OCI-LY1 (cell line): Measurements from ENCODE around the gene SLMAP.
A peak's percentile ranks its signal among the peaks of the same experiment; 100 is the strongest.

Experiments used
- H2AFZ ChIP-seq: fragments of 200-600 bp; sonication (generic), shearing (Covaris generic); 2 replicates; pipeline ENCODE4 v1.6.0; 2014; ENCODE audit warnings: antibody characterized with exemption, mild to moderate bottlenecking, low read length
- H3F3A ChIP-seq: fragments of 200-600 bp; sonication (generic), shearing (Covaris generic); 2 replicates; pipeline ENCODE4 v1.6.0; 2014; ENCODE audit warnings: mild to moderate bottlenecking, antibody characterized with exemption, low read length, moderate library complexity; ENCODE audit not compliant: insufficient read depth
- H3K27ac ChIP-seq: fragments of 200-600 bp; sonication (generic); 2 replicates; pipeline ENCODE4 v1.5.1; 2014; ENCODE audit warnings: low read length, mixed run types, mild to moderate bottlenecking, low read depth; ENCODE audit not compliant: poor library complexity, severe bottlenecking
- H3K27me3 ChIP-seq: fragments of 200-600 bp; sonication (generic); 2 replicates; pipeline ENCODE4 v1.6.0; 2014; ENCODE audit warnings: antibody characterized with exemption, mild to moderate bottlenecking, low read length, moderate library complexity; ENCODE audit not compliant: insufficient read depth
- H3K36me3 ChIP-seq: fragments of 200-600 bp; sonication (generic); 2 replicates; pipeline ENCODE4 v1.6.1; 2014; ENCODE audit warnings: mild to moderate bottlenecking, antibody characterized with exemption, low read length, moderate library complexity, mixed read lengths; ENCODE audit not compliant: insufficient read depth
- H3K4me1 ChIP-seq: fragments of 200-600 bp; sonication (generic); 2 replicates; pipeline ENCODE4 v1.5.1; 2014; ENCODE audit warnings: mild to moderate bottlenecking, low read length, moderate library complexity; ENCODE audit not compliant: insufficient read depth, severe bottlenecking
- H3K4me2 ChIP-seq: fragments of 200-600 bp; sonication (generic), shearing (Covaris generic); 2 replicates; pipeline ENCODE4 v1.6.1; 2014; ENCODE audit warnings: low read length
- H3K4me3 ChIP-seq: fragments of 200-600 bp; sonication (generic); 2 replicates; pipeline ENCODE4 v1.5.1; 2014; ENCODE audit warnings: low read length, low read depth, mild to moderate bottlenecking, mixed read lengths; ENCODE audit not compliant: poor library complexity, severe bottlenecking
- H3K79me2 ChIP-seq: fragments of 200-600 bp; shearing (Covaris generic); 2 replicates; pipeline ENCODE4 v1.6.1; 2016; ENCODE audit warnings: mixed run types, low read length, mixed read lengths; ENCODE audit not compliant: insufficient read depth
- H3K9ac ChIP-seq: fragments of 200-600 bp; sonication (generic), shearing (Covaris generic); 2 replicates; pipeline ENCODE4 v1.6.1; 2014; ENCODE audit warnings: mild to moderate bottlenecking, low read length, mixed read lengths
- H3K9me2 ChIP-seq: fragments of 200-600 bp; sonication (generic), shearing (Covaris generic); 2 replicates; pipeline ENCODE4 v1.6.1; 2014; ENCODE audit warnings: low read depth, mild to moderate bottlenecking, low read length, mixed read lengths
- H3K9me3 ChIP-seq: fragments of 200-600 bp; shearing (Covaris generic); 2 replicates; pipeline ENCODE4 v1.6.1; 2014; ENCODE audit warnings: low read length, mixed read lengths
- H4K20me1 ChIP-seq: fragments of 200-600 bp; sonication (generic), shearing (Covaris generic); 2 replicates; pipeline ENCODE4 v1.6.0; 2016; ENCODE audit warnings: mild to moderate bottlenecking, low read length; ENCODE audit not compliant: insufficient read depth
- EZH2 ChIP-seq: fragments of 200-600 bp; sonication (generic), shearing (Covaris generic); IDR thresholded peaks from 2 replicates; pipeline ENCODE4 v1.8.0; 2017; ENCODE audit warnings: borderline replicate concordance, mixed run types, mild to moderate bottlenecking, antibody characterized with exemption, low read length, moderate library complexity, mixed read lengths
- TF ChIP-seq, protein P1 (sequence below): fragments of 200-600 bp; sonication (generic), shearing (Covaris generic); IDR thresholded peaks from 2 replicates; pipeline ENCODE4 v1.5.1; 2017; ENCODE audit warnings: mild to moderate bottlenecking, antibody characterized with exemption, low read length, moderate library complexity, mixed read lengths

Gene SLMAP

GRCh38 chr3:57856675-57857074 lies 100.6 kb downstream of the SLMAP start:
- H3K9me3 ChIP-seq = no peaks in the 10 kb centered on the region
- no peaks in the 10 kb centered on the region for H3K9me2 ChIP-seq
- H3K27me3 ChIP-seq = no peaks in the 10 kb centered on the region
- no peak overlapping the region for H3K27ac ChIP-seq
- H3K79me2 ChIP-seq = no peaks in the 10 kb centered on the region
- TF ChIP-seq EZH2 = no peak
- TF ChIP-seq, protein P1, sequence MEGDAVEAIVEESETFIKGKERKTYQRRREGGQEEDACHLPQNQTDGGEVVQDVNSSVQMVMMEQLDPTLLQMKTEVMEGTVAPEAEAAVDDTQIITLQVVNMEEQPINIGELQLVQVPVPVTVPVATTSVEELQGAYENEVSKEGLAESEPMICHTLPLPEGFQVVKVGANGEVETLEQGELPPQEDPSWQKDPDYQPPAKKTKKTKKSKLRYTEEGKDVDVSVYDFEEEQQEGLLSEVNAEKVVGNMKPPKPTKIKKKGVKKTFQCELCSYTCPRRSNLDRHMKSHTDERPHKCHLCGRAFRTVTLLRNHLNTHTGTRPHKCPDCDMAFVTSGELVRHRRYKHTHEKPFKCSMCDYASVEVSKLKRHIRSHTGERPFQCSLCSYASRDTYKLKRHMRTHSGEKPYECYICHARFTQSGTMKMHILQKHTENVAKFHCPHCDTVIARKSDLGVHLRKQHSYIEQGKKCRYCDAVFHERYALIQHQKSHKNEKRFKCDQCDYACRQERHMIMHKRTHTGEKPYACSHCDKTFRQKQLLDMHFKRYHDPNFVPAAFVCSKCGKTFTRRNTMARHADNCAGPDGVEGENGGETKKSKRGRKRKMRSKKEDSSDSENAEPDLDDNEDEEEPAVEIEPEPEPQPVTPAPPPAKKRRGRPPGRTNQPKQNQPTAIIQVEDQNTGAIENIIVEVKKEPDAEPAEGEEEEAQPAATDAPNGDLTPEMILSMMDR = peak; percentile 29; the same call in 1 of the 2 replicates
- H3K4me1 ChIP-seq = no peaks in the 10 kb centered on the region
- H3K4me3 ChIP-seq = no peak overlapping the region
- no peak overlapping the region for H2AFZ ChIP-seq
- H4K20me1 ChIP-seq = no peaks in the 10 kb centered on the region
- peaks cover 42% of the 10 kb centered on the region for H3K36me3 ChIP-seq
- H3K4me2 ChIP-seq = no peak overlapping the region
- H3F3A ChIP-seq = no peaks in the 10 kb centered on the region
- no peak overlapping the region for H3K9ac ChIP-seq

DNA sequence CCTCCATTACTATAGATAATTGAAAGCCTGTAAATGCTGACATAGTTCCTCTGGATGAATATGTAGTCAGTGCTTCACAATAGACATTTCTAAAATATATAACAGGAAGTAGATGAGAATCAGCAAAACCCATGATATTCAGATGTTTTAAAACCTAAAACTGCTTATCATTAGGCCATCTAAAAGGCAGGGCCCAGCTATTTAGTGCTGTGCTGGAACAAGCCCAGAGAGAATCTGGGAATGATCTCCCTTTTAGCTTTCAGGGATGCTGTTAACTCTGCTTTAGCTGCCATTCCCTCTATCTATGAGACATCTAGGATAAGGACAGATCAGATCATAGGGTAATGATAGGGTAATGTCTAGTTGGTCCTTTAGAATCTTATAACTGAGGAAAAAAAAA lies 106.8 kb downstream of the SLMAP start:
- peaks cover 76% of the 10 kb centered on the region for H3K36me3 ChIP-seq
- H4K20me1 ChIP-seq = no peaks in the 10 kb centered on the region
- no peak overlapping the region for H3K4me3 ChIP-seq
- H3K27ac ChIP-seq = no peak overlapping the region
- no peaks in the 10 kb centered on the region for H3F3A ChIP-seq
- no peak overlapping the region for H3K4me2 ChIP-seq
- no peaks in the 10 kb centered on the region for H3K27me3 ChIP-seq
- H3K9me3 ChIP-seq = no peaks in the 10 kb centered on the region
- no peak overlapping the region for H3K9ac ChIP-seq
- no peaks in the 10 kb centered on the region for H3K4me1 ChIP-seq
- no peaks in the 10 kb centered on the region for H3K79me2 ChIP-seq
- TF ChIP-seq EZH2 = no peak
- TF ChIP-seq, protein P1 = no peak
- no peak overlapping the region for H2AFZ ChIP-seq
- H3K9me2 ChIP-seq = no peaks in the 10 kb centered on the region

DNA sequence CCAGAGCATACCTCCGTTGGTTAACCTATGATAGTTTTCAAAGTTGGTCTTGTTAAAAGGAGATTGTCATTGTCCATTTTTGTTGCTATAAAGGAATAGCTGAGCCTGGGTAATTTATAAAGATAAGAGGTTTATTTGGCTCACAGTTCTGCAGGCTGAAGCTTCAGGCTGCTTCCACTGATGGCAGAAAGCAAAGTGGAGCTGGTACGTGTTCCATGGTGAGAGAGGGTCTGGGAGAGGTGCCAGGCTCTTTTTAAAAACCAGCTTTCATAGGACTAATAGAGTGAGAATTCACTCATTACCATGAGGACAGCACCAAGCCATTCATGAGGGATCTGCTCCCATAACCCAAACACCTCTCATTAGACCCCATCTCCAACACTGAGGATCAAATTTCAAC lies 107.3 kb downstream of the SLMAP start:
- H3F3A ChIP-seq = no peaks in the 10 kb centered on the region
- peaks cover 71% of the 10 kb centered on the region for H3K36me3 ChIP-seq
- H4K20me1 ChIP-seq = no peaks in the 10 kb centered on the region

More for the DNA sequence above, 107.3 kb downstream of the SLMAP start:
- no peak for TF ChIP-seq EZH2
- TF ChIP-seq, protein P1 = no peak
- Histone ChIP-seq H2AFZ (no peak overlapping the region), H3K4me2 (no peak overlapping the region), H3K9ac (no peak overlapping the region), H3K27ac (no peak overlapping the region), H3K79me2 (no peaks in the 10 kb centered on the region), H3K9me2 (no peaks in the 10 kb centered on the region), H3K27me3 (no peaks in the 10 kb centered on the region), H3K4me1 (no peaks in the 10 kb centered on the region), H3K4me3 (no peak overlapping the region), H3K9me3 (no peaks in the 10 kb centered on the region)
